GM19239 (cell line): ENCODE measurements around the gene CTTNBP2NL.

Experiments
- DNase-seq: peaks from one replicate; pipeline ENCODE4 v3.0.0; 2011; ENCODE audit warnings: low spot score; ENCODE audit not compliant: insufficient read length
- FAIRE-seq: peaks from 2 replicates; lab custom pipeline; 2011; peaks lifted over from hg19 to GRCh38; lab: Jason Lieb, UNC

Gene CTTNBP2NL

DNA sequence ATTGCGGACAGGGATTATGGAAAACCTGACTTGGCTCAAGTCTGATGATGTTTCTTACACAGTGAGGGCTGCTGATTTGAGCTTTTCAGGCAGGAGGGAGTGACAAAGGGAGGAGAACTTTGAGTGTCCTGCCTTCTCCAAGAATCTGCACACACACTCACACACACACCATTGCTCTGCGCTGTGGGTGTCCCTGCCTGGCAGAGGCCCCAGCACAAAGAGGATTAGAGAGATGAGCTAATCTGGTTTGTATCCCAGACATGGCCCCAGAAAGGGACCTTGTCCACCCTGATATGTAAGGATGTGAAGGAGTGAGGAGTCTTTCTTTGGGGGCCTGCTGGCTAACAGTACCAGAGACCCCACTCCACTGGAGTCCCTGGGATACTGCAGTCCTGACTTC is 106.8 kb downstream of the CTTNBP2NL start:
- DNase-seq (no peak), FAIRE-seq (no peak)

DNA sequence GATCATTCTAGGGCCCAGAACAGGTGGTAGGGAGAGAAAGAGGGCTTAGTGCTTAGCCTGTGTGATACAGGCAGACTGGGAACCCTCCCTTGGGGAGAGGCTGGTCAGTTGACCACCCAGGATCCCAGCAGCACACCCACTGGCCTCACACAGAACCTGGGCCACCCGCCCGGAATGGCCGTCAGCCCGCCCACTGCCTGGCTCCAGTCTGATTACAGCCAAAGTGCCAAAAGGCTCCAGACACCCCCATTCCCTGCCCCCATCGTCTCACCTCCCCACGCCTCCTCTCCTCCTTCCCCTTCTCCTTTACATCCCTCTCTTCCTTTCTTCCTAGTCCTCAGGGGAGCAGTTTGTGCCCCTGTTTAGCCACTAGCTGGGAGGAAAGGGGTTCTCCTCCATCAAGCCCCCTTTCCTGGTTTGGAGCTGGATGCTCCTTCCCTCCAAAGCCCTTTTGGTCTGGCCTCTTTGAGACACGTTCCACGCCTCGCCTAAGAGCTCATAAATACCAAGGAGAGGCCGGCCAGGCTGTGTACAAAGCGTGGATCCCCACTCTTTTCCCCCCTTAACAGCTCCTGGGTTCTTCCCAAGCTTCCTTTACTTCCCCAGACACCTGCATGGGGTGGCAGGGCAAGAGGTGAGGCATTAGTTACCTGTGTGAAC is 108.1 kb downstream of the CTTNBP2NL start:
- FAIRE-seq = no peak
- DNase-seq = no peak

DNA sequence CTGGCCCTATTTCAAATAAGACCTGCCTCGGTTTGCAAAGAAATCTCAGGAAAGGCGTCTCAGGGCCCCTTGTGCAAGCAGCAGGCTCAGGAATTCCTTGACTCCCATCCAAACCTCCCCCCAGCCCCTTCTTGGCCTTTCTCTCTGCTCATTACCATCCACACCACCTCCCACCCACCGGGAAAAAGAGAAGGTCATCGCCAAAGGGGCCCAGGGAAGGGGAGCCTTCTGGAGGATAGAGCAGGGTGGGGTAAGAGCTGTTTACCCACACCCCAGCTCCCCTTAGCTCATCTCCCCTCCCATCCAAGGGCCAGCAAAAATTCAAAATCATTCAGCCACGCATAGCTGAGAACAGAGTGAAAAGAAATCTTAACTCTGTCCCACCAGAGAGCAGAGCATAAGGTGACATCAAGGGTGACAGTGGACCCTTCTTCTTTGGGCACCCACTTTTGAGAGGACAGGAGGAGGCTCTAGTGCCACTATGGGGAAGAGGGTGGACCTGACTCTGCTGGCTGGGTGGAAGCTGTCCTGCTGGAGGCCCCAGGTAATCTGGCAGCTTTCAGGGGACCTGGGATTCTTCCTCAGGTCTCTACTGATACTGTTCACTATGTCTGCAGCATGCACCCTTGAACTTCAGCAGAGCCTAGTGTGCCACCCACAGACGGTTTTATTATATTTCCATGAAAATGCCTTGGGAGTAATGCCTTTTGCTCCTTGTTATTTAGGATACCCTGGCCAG is 108.8 kb downstream of the CTTNBP2NL start:
- DNase-seq = no peak
- FAIRE-seq = no peak

DNA sequence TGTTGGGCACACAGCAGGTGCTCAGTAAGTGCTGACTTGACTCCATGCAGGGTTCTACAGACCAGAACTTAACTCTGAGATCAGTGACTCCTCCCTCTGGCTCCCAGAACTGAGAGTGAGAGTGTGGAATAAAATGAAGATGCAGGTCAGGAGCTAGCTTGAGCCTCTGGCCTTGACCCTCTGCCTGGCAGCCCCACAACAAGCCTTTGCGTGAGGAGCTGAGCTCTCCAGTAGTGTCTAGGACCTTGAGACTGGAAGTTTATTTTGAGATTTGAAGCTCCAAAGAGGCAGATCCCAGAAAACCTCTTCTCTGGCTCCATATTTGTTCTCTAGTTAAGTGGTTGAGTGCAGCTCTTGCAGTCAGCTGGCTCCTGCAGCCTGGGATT is 109.4 kb downstream of the CTTNBP2NL start:
- FAIRE-seq (no peak), DNase-seq (no peak)

DNA sequence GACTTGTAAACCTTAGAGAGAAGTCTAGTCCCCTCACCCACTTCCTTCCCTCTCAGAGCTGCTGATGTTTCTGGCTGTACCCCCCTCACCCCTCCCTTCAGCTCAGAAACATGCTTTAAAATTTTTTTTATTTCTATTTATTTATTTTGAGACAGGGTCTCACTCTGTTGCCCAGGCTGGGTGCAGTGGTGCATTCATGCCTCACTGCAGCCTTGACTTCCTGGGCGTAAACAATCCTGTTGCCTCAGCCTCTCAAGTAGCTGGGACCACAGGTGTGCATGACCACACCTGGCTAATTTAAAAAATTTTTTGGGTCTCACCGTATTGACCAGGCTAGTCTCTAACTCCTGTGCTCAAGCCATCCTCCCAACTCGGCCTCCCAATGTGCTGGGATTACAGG is 109.9 kb downstream of the CTTNBP2NL start:
- no peak for DNase-seq
- no peak for FAIRE-seq

DNA sequence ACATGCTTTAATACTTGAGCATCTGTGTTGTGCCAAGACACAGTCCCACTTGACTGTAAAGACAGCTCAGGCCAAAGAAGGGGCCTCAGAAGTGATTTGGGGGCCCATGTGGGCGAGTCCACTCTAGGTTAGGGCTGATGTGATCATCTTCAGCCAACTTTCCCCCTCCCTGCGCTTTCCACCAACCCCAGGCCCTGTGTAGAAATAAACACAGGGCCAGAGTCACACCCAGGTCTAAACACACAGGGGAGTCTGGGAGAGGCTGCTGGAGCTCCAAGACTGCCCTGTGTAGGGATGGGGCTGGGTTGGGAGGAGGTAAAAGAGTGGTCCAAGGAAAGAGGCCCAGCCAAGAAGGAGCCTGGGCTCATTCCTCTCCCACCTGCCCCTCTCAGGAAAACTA is 110.3 kb downstream of the CTTNBP2NL start:
- FAIRE-seq (no peak), DNase-seq (no peak)

DNA sequence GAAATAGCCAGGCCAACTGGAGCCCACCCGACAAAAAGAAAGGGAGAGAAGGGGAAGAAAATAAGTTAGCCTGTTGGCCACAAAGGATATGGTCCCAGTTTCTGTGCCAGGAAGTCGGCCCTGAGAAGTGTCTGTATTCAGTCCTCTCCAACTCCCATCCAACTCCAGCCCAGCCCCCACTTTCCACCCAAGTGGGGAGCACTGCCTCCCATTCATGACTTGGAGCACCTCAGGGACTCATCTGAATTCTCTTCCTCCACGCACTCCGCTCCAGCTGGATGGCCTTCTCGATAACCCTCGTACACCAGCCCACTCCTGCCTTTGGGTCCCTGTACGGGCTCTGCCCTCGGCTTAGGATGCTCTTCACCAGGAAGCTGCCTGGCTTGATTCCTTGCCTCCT is 110.7 kb downstream of the CTTNBP2NL start:
- FAIRE-seq = no peak
- DNase-seq = no peak

DNA sequence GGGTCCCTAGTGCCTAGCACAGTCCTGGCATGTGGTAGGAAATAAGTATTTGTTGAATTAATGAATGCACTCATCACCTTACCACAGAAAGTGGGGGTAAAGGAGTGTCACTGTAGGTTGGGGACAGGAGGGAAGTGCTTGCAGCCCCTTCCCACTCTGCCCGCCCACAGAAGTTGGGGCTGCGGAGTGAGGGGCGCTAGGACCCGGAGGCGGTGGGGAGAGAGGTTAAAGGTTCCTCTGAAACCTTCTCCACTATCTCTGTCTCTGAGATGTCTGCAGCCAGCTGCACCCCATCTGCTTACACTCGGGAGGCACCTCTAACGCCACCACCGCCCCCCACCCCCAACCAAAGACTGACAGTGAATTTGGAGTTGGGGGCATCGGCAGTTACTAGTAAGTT is 111.3 kb downstream of the CTTNBP2NL start:
- DNase-seq (no peak), FAIRE-seq (no peak)

DNA sequence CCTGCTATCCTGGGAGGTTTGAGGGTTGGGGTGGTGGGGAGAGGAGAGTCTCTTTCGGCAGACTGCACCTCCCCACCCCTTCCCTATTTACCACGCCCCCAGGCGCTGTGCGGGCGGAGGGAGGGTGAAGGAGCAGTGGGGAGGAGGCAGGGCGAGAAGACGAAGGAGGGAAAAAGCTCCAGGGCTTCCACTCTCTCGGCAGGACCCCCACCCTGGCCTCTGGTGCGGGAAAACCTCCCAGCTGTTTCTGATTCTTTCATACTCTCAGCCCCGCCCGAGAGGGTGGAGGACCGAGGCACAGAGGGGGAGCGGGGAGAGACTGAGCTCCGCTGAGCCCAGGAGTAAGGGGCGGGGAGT is 111.9 kb downstream of the CTTNBP2NL start:
- FAIRE-seq = no peak
- DNase-seq = no peak

DNA sequence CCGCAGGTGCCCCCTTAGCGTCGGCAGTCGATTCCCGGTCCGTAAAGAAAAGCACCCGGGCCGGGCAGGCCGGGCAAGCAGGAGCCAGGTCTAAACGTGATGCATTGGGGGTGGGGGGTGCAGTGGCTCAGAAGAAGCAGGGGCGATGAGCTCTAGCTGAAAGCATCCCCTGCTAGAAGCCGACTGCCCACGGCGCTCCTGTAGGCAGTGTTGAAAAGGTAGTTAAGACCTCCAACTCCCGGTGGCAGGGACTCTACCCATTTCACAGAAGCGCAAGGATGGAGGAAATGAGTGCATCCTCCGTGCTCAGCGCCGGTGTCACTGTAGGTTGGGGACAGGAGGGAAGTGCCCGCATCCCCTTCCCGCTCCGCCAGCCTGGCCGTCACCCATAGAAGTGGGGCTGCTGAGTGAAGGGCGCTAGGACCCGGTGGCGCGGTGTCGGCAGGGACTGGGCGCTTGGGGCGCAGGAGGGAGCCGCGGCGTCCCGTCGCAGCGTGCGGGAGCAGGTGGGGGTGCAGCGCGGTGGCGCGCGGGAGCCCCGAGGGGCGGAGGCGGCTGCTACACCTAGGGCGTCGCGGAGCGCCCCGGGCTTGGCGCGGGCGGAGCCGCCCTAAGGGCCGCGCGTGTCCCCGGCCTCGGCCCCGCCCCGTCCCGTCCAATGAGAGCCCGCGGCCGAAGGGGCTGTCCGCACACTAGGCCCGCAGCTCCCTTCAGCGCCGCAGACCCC is 112.4 kb downstream of the CTTNBP2NL start, which contains the start of gene WNT2B:
TSS of gene WNT2B (plus strand) at position 688 of the 727 bp plus-strand sequence. CDS start 298 bp downstream, outside the sequence.
- DNase-seq = peak; percentile 61
- FAIRE-seq = no peak

DNA sequence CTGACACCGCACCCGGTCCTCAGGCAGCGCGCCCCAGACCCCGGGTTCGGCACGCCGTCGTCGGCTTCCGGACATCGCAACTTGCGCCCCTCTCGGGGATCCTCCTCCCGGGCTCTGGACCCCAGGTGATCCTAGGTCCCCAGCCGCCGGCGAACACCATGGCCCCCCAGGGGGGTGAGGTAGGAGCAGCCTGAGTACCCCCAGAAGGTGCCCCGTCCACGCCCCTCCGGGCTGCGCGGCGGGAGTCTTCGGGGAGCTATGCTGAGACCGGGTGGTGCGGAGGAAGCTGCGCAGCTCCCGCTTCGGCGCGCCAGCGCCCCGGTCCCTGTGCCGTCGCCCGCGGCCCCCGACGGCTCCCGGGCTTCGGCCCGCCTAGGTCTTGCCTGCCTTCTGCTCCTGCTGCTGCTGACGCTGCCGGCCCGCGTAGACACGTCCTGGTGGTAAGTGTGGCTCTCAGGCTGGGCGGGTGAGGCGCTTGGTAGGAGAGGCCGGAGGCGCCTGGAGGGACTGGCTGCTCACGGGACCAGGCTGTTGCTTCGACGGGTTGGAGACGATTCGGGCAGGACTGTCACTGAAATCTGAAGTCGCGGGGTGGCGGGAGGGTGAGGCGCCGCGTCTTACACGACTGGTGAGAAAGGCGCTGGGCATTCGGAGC is 113.1 kb downstream of the CTTNBP2NL start:
- FAIRE-seq (no peak), DNase-seq (no peak)

DNA sequence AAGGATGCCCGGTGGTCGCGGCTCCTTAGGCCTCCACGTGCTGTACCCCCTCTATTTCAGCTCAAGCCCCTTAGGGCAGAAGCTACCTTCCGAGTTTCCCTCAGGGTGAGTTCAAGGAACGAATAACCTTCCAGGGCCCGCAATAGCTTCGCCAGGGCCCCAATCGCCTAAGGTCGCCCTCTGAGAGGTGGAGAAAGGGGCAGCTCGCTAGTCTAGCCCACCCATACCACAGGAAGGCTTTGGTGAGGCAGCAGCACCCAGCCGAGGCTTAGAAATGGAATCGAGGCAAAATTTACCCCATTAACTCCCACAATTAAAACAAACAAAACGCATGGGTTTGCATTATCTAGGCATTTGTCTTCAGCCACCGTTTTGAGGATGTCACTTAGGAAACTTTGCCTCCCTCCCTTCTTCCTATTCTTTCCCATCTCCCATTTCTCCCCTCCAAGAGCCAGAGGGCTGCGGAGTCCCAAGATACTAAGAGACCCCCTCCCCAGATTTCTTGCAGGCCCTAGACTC is 113.7 kb downstream of the CTTNBP2NL start:
- FAIRE-seq (no peak), DNase-seq (no peak)

DNA sequence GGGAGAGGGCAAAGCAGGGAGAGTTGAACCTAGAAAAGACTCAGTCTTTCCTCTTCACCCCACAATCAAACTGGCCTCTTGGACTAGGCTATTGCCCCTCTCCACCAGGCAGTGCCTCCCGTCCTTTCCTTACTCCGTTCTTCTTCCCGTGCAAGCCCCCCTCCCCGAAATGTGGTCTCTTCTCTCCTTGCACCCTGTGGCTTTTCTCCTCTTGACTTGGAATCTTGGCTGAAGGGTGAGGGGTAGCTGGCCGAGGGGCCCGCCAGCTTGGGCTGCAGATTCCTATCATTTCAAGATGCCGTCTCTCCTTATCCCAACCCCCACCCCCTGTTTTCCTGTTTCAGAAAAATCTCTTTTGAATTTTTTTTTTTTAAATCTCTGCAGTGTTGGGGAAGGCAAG is 114.3 kb downstream of the CTTNBP2NL start:
- FAIRE-seq (no peak), DNase-seq (no peak)
